GM18909 (cell line): ENCODE measurements around the gene C2CD2.

Source experiments
- ATAC-seq: cut with Tn5 transposase; IDR thresholded peaks from one replicate; pipeline ENCODE4 v1.9.1; 2021; ENCODE audit warnings: mild to moderate bottlenecking; ENCODE audit not compliant: unreplicated experiment, poor library complexity

The C2CD2 gene

GRCh38 chr21:41916888-41917433 is 36.9 kb downstream of the C2CD2 start:
- no peak for ATAC-seq

GRCh38 chr21:41914965-41915364 is 38.9 kb downstream of the C2CD2 start:
- ATAC-seq: no peak

GRCh38 chr21:41914358-41914757 is 39.5 kb downstream of the C2CD2 start:
- ATAC-seq: no peak

- no peak for ATAC-seq
These were observed 40.6 kb downstream of the C2CD2 start for GRCh38 chr21:41913230-41913629.

GRCh38 chr21:41908829-41909228 is 45.0 kb downstream of the C2CD2 start:
- no peak for ATAC-seq

- no peak for ATAC-seq
These were observed 46.1 kb downstream of the C2CD2 start for GRCh38 chr21:41907496-41908258.

GRCh38 chr21:41906770-41907169 is 47.0 kb downstream of the C2CD2 start:
- ATAC-seq: no peak

GRCh38 chr21:41903559-41904351 is 50.1 kb downstream of the C2CD2 start:
- no peak for ATAC-seq

GRCh38 chr21:41902946-41903345 is 50.9 kb downstream of the C2CD2 start:
- no peak for ATAC-seq

GRCh38 chr21:41901782-41902181 is 52.0 kb downstream of the C2CD2 start:
- ATAC-seq: no peak

GRCh38 chr21:41901099-41901498 is 52.7 kb downstream of the C2CD2 start:
- ATAC-seq: no peak

- ATAC-seq: no peak
These were observed 53.4 kb downstream of the C2CD2 start for GRCh38 chr21:41900401-41900800.

- no peak for ATAC-seq
These were observed 54.2 kb downstream of the C2CD2 start for GRCh38 chr21:41899426-41900202.

GRCh38 chr21:41898998-41899397 is 54.8 kb downstream of the C2CD2 start:
- no peak for ATAC-seq

- no peak for ATAC-seq
These were observed 56.1 kb downstream of the C2CD2 start for GRCh38 chr21:41897700-41898099.

- ATAC-seq: no peak
These were observed 56.7 kb downstream of the C2CD2 start for GRCh38 chr21:41897047-41897669.

- ATAC-seq: no peak
These were observed 58.0 kb downstream of the C2CD2 start for GRCh38 chr21:41895643-41896493.

GRCh38 chr21:41894922-41895557 is 58.8 kb downstream of the C2CD2 start:
- ATAC-seq: no peak

GRCh38 chr21:41894511-41894910 is 59.3 kb downstream of the C2CD2 start:
- ATAC-seq: no peak
